Activated naive CD4-positive, alpha-beta T cell (primary cell): ENCODE results near the gene FXN.
"Not testable (repeated sequence)": the region's sequence is repeated elsewhere in the genome, so short reads cannot be mapped to it uniquely, and the experiment has no call there.

ENCODE experiments used
- DNase-seq, 4 experiments: peaks; one replicate each; lab custom pipeline; 2025; lab: John Stamatoyannopoulos, UW

The FXN gene

DNA sequence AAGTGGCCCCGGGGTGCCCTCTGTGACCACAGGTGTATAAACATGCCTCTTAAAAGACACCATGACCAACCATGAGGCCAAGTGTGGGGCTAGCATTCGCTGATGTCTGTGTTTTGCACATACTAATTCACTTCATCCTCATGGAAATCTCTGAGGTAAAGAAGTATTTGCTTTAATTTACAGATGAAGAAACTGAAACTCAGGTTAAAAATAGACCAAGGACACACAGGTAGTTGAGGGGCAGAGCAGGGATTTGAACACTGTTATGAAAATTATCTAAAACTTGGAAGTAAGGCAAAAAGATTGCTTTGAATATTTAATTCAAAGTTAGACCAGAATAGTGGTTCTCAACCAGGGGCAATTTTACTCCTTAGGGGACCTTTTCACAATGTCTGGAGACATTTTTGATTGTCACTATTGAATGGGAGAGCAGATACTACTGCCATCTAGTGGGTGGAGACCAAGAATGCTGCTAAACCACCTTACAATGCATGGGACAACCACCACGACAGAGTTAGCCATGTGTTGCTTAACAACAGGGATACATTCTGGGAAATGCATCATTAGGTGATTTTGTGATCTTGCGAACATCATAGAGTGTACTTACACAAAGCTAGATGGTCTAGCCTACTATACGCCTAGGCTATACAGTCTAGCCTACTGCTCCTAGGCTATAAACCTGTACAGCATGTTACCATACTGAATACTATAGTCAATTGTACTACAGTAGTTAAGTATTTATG is 8.0 kb upstream of the FXN start:
- no peak for DNase-seq

DNA sequence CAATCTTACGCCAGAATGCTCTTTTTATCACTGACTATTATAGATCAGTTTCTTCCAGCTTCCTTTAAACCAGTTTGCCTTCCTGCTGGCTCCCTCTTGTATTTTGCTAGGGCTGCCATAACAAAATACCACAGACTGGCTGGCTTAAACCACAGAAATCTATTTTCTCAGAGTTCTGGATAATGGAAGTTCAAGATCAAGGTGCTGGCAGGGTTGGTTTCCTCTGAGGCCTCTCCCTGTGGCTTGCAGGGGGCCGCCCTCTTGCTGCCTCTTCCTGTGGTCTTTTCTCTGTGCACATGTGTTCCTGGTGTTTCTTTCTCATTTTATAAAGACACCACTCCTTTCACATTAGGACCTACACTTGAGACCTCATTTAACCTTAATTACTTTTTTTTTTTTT is 6.8 kb upstream of the FXN start:
- DNase-seq = peak in 1 of 4 experiments; percentile 15

DNA sequence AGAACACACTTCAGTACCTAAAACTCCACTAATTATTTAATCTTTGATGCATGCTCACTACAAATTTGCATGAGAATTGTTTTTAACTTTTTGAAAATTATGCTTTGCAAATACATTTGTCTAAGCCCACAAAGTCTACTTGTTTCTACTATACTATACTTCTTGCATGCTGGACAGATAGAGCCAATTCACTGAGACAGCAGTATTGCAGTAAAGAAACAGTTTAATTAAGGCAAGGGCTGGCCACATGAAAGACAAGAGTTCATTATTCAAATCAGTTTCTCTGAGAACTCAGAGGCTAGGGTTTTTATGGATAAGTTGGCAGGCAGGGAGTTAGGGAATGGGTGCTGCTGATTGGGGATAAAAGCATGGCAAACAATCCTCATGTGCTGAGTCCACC is 6.0 kb upstream of the FXN start:
- no peak for DNase-seq

DNA sequence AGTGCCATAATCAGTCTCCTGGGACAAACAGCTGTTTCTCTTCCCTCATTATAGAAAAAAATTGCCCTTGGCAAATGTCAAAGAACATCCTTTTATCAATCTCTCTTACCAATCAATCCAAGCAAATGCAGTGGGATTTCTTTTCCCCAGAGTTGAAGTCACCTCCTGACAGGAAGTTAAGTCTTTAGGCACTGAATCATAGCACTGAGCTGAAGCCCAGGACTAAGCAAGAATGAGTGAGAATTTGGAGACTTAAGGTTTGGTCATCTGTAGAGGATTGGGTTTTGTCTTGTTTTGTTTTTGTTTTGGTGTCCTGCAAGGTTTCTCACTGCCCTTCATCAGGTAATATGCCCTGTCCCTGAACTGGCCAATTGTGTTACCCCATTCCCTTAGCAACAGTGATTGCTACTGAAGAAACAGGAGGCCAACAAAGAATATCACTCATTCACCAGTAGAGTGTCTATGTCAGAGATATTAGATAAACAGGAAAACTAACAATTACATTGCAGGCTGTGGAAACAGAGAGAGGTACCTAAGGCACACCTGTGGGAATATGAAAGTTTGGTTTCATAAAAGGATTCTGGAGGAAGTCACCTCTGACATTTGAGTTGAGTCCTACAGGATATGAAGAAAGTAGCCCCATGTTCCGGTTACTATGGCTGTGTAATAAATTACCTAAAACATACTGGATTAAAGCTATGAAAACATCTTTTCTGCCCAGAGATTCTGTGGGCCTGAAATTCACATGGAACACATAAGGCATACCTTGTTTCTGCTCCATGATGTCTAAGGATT is 4.5 kb upstream of the FXN start:
- DNase-seq = no peak

DNA sequence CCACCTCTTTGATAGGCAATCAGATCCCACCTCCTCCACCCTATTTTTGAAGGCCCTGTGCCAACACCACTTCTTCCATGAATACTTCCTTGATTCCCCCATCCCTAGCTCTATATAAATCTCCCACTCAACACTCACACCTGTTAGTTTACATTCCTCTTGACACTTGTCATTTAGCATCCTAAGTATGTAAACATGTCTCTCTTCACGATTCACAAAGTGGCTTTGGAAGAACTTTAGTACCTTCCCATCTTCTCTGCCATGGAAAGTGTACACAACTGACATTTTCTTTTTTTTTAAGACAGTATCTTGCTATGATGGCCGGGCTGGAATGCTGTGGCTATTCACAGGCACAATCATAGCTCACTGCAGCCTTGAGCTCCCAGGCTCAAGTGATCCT is 1.5 kb upstream of the FXN start:
- no peak for DNase-seq

DNA sequence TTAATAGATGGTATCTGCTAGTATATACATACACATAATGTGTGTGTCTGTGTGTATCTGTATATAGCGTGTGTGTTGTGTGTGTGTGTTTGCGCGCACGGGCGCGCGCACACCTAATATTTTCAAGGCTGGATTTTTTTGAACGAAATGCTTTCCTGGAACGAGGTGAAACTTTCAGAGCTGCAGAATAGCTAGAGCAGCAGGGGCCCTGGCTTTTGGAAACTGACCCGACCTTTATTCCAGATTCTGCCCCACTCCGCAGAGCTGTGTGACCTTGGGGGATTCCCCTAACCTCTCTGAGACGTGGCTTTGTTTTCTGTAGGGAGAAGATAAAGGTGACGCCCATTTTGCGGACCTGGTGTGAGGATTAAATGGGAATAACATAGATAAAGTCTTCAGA is 757 bp downstream of the FXN start:
- no peak for DNase-seq

DNA sequence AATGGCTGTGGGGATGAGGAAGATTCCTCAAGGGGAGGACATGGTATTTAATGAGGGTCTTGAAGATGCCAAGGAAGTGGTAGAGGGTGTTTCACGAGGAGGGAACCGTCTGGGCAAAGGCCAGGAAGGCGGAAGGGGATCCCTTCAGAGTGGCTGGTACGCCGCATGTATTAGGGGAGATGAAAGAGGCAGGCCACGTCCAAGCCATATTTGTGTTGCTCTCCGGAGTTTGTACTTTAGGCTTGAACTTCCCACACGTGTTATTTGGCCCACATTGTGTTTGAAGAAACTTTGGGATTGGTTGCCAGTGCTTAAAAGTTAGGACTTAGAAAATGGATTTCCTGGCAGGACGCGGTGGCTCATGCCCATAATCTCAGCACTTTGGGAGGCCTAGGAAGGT is 1.2 kb downstream of the FXN start:
- no peak for DNase-seq

DNA sequence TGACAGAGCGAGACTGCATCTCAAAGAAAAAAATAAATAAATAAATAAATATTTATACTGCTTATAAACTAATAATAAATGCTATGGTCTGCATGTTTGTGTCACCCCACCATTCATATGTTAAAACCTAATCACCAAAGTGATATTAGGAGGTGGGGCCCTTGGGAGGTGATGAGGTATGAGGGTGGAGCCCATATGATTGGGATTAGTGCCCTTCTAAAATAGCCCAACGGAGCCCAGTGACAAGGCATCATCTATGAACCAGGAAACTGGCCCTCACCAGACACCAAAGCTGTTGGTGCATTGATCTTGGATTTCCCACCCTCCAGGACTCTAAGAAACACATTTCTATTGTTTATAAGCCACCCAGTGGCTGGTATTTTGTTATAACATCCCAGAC is 5.1 kb downstream of the FXN start:
- no peak for DNase-seq

DNA sequence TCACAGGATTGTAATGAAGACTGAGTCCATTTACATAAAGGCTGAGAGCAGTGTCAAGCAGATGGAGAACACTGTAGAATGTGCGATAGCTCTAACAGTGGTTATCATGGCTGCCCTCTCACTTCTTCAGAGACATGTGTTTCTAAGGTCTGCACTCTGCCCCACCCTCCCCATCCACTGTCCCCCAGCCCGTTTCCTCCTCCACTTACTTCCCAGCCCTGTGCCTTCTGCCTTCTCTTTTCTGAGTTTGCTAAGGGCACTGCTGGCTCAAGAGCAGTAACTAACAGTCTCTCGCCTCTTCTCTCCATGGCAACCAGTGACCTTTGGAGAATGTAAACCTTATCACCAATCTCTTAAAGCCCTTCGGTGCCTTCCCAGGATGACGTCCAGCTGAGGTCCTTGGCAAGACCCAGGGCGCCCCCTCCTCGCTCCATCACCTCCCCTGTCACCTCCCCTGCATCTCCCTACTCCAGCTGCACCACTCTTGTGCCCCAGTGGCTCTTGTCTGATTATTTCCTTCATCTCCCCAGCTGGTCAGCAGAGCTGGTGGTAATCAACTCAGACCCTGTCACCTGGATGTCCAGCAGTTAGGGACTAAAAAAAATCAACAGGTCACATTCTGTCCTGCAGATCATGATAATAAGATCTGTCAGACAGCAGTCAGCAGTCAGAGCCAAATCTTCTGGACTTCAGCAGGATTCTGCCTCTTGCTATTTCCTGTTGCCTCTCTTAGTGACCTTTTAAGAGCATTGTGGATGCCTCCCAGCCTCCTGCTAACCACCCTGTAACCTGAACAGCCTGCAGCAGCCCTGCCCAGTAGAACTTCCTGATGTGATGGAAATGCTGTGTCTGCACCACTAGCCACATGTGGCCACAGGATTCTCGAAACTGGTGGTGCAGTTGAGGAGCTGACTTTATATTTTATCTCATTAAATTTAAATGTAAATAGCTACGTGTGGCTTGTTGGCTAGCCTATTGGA is 9.0 kb downstream of the FXN start:
- DNase-seq = no peak

DNA sequence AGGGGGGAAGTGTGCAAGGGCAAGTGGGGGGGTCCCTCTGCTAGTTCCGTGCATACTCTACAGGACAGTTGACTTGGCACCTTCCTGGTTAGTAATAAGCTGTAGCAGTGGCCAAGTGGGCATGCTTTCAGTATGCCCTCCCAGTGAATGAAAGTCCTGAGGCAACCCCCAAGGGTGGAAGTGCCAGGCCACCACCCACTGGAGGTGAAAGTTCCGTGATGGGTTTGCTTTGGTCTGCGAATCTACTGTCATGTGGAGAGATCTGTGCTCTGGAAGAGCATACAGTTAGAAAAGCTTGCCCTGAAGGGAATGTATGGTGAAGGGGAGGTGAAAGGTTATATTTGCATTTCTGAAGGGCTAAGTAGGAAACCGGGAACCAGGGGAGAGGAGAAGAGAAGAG is 10.3 kb downstream of the FXN start:
- DNase-seq = no peak

DNA sequence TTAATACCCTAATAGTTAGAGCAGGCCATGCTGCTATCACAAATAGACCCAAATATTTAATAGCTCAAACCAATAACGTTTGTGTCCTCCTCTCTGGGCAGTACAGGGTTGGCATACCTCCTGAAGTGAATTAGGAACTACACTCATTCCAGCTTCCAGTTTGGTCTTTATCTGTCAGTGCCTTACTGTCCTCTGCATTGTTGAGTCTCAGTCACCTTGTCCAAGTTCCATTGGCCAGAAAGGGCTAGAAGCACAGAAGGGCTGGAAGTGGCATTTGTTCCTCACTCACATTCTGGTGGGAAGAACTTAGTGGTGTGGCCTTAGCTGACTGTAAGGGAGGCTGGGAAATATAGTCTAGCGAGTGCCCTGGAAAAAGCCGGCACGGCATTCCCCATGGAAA is 11.2 kb downstream of the FXN start:
- no peak for DNase-seq

DNA sequence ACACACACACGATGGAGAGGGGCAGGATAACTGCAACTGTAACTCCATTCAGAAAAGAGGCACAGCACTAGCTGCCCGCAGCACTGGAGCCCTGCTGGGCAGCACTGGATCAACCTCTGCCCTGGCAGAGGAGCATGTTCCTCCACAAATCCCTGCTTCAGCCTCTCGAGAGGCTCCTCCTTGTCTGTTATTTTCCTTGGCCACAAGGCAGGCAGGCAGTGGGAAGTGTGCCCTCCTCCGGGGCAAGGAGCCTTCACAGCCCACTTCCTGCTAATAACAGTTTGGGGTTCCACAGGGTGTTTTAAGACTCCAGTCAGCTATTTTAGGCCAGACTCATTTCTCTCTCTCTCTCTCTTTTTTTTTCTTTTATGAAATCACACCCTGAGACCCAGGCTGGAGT is 11.8 kb downstream of the FXN start:
- no peak for DNase-seq

DNA sequence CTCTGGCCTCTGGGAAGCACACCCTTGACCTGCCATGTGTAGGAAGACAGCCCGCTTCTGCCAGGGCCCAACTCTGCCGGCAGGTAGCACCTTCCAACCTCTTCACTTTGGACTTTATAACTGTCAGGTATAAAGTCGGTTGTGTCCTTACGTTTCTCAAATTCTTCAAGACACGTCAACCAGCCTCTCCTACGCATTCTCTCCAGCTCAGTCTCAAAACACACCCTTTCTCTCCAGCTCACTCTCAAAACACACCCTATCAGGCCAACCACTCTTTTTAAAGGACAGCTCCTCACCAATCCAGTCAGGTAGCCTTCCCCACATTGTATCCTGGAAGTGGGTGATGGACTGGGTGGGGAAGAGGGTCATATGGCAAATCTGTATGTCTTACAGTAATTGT is 13.5 kb downstream of the FXN start:
- DNase-seq = no peak

DNA sequence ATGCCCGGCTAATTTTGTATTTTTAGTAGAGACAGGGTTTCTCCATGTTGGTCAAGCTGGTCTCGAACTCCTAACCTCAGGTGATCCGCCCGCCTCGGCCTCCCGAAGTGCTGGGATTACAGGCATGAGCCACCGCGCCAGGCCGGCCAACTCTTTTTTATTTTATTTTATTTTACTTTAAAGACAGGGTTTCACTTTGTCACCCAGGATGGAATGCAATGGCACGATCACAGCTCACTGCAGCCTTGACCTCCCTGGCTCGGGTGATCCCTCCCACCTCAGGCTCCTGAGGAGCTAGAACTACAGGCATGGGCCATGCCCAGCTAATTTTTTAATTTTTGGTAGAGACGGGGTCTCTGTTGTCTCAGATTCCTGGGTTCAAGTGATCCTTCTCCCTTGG is 15.4 kb downstream of the FXN start:
- not testable (repeated sequence) for DNase-seq

DNA sequence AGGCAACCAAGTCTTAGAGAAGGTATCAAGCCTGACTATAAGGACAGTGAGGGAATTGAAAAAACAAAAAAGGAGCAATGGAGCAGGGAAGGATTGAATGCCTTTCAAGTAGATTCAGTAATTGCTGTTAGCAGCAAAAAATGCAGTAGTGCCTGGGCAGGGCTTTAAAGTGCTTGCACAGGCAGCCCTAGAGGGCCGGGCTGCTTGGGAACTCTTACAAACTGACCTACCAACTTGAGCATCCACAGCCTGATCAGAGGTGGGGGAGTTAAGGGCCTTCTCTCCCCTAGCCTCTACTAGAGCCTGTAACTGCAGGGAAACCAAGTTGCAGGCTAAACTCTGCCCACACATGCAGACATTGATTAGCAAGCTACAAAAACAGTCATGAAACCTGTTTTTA is 19.4 kb downstream of the FXN start:
- DNase-seq = no peak

DNA sequence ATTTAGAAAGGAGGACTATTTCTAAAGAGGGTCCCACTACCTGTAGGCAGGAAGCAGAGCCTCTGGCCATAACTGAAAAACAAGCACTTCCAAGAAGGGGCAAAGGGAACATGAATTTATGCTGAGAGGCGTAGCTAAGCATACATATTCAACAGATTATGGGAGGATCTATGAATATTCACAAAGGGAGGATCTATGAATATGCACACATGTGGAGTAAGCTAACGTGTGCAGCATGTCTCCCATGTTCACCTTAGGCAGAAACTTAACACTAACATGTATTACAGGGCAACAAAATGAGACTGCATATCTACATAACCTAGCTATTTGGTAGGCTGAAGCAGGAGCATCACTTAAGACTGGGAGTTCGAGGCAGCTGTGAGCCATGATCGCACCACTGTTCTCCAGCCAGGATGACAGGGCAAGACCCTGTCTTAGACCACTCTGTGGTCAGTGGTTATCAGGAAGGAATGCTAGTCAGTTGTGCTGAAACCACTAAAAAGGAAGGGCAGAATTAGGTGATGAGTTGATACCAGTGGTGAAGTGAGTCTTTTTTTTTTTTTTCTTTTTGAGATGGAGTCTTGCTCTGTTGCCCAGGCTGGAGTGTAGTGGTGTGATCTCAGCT is 20.8 kb downstream of the FXN start:
- no peak for DNase-seq

DNA sequence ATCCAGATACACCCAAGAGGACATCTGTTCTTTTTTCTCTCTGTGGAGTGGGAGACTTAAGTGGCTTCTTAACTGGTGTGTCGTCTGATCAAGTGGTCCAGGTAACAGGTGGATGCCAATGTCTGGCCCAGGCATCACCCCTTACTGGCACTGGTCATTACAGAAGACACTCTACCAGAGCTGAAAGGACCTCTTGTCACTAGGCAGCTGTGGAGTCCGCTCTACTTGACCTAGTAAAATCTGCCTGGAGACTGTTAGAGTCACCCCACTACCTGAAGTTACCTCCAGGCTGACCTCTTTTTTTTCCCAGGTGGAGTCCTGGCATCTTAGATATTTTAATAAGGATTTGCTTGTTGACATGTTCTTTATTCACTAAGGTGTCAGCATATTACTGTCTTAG is 22.5 kb downstream of the FXN start:
- no peak for DNase-seq

DNA sequence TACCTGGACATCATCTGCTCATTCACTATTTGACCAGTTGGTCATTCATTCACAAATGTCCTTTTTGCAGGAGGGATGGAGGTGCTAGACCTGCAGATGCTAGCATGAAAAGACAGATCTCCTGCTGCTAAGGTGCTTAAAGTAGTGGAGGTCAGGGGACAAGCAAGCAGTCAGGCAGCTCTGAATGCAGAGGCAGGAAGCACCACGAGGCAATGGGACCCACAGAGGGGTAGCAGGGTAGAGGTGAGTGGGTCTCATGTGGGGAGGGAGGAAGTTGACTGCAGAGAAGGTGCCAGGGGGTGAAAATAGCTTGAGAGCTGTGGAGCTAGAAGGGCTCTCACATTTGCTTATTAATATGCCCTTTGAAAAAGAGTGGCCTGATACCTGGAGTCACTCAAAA is 25.2 kb downstream of the FXN start:
- no peak for DNase-seq

DNA sequence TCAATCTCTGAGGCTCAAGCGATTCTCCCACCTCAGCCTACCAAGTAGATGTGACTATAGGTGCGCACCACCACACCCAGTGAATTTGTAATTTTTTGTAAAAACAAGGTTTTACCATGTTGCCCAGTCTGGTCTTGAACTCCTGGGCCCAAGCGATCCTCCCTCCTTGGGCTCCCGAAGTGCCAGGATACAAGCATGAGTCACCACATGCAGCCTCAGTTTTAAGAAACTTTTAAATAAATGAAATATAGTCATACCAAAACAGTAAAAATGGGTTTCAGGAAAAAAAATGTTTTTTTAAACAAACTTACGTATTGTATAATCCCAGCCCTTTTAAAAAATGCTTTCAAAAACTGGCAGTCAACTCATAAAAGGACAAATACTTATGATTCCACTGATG is 26.6 kb downstream of the FXN start:
- no peak for DNase-seq

DNA sequence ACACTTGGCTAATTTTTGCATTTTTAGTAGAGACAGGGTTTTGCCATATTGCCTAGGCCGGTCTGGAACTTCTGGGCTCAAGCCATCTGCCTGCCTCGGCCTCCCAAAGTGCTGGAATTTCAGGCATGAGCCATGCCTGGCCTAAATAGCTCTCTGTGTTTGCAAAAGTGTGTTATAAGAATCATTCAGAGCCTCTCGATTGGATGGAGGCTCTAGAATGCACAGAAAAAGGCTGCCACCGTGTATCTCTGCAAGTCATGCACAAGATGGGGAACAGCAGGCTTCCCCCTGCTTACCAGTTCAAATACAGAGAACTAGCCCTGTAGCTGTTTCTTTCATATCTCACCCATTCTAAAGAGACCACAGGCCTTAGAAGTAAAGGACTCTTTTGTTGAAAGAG is 28.3 kb downstream of the FXN start:
- DNase-seq = no peak

DNA sequence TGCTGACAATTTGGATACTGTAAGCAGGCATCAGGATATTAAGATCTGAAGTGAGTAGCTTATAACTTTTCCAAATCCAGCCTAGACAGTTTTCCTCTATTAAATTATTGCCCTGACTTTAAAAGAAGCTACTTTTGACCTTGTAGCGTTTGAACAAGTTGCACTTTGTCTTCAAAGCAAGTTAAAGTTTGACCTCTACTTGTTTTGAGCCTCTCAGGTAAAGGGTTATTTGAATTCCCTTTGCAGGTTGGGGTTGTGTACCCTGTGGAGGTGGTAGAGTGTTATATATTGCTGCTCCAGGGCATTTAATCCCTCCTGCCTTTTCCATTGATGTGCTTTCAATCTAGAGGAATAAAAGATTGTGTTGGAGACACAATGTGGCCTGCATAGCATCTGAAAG is 30.1 kb downstream of the FXN start:
- DNase-seq = no peak

DNA sequence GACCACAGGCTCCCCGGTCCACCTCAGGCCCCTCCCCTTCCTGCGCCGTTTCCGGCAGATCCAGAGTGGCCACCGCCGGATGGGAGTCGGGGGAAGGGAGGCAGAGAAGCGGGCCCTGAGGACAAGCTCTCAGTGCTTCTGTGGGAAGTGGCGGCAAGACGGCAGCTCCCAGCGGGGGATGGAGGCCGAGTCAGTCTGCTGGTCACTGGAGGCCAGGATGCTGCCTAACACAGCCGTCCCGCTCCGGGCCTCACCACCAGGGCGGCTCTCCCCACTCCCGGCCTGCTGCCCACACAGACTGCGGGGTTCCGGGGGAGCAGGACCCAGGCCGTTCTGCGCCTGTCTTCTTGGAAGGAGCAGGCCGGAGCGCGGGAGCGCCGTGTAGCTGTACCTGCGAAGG is 31.4 kb downstream of the FXN start:
- DNase-seq = no peak
